Uterus (tissue), 4 donors: ENCODE measurements around the gene EFHB. TPM values are rescaled to one million over a fixed set of nuclear protein-coding genes. Genes with fewer than 3 reads are reported as not detected.

Experiments used
- DNase-seq, 2 donors: peaks; one replicate each; pipeline ENCODE4 v3.0.0-alpha.2; 2019 to 2020
- H3K27ac ChIP-seq, 2 donors: fragments of 200-600 bp; sonication (generic); 1 replicate in 1 of 2; 2 replicates in 1 of 2; pipeline ENCODE4 v1.5.1; 2016 to 2018
- H3K27me3 ChIP-seq, 2 donors: fragments of 200-600 bp; sonication (generic); one replicate each; pipeline ENCODE4 v1.5.1; 2018 to 2019; ENCODE audit warnings: control low read depth in 1 of 2
- H3K36me3 ChIP-seq, 2 donors: fragments of 200-600 bp; sonication (generic); one replicate each; pipeline ENCODE4 v1.5.1; 2019; ENCODE audit warnings: control low read depth in 1 of 2
- H3K4me1 ChIP-seq, 2 donors: fragments of 200-600 bp; sonication (generic); one replicate each; pipeline ENCODE4 v1.5.1; 2018 to 2019; ENCODE audit warnings: control low read depth in 1 of 2
- H3K4me3 ChIP-seq, 2 donors: fragments of 200-600 bp; sonication (generic); 1 replicate in 1 of 2; 2 replicates in 1 of 2; pipeline ENCODE4 v1.5.1; 2018 to 2019; ENCODE audit warnings: mild to moderate bottlenecking in 1 of 2
- H3K9me3 ChIP-seq, 2 donors: fragments of 200-600 bp; sonication (generic); one replicate each; pipeline ENCODE4 v1.5.1; 2019; ENCODE audit warnings: control low read depth in 1 of 2
- CTCF ChIP-seq, 4 experiments: fragments of 200-600 bp in 2 of 4; fragments of 450-650 bp in 2 of 4; sonication (generic) in 2 of 4; IDR thresholded peaks; one replicate each; pipeline ENCODE4 v1.5.1; 2016 to 2019; ENCODE audit warnings: antibody characterized with exemption in 4 of 4, mild to moderate bottlenecking in 2 of 4, moderate library complexity in 1 of 4
- POLR2A ChIP-seq, 2 donors: fragments of 450-650 bp; IDR thresholded peaks; one replicate each; pipeline ENCODE4 v1.6.1; 2016; ENCODE audit warnings: antibody characterized with exemption in 2 of 2, mild to moderate bottlenecking in 1 of 2, moderate library complexity in 1 of 2
- intact Hi-C: fragments of 100-400 bp; cut with DNase I; formaldehyde crosslinking; loops from one replicate; pipeline ENCODE4 v1.15.1; 2023; ENCODE audit warnings: low total_unique reads
- total RNA-seq, 4 donors: library from RNA; depleted of rRNA in 3 of 4; stranded (reverse); fragments of >200 nt in 3 of 4; gene quantifications; one replicate each; pipeline versions ENCODE4 v1.1.0 to v1.2.4, GENCODE V29; 2014 to 2023
- donor health status: DM: yes; HTN: yes; CAD: no.

Gene EFHB
- 1 to 10 TPM in 2 of 4 donors, under 1 TPM in 1, not detected in 1; under 0.01 to 5.7 (median 1.2) TPM for total RNA-seq

GRCh38 chr3:19934098-19934566, at the start of gene EFHB:
Gene EFHB, minus strand, starts transcription at chr3:19934217. Its CDS starts 199 bp downstream, at chr3:19934018.
- intact Hi-C loops = no loop called here
- DNase-seq = no peak

GRCh38 chr3:19972054-19972453, 38.0 kb upstream of the EFHB start:
- Histone ChIP-seq H3K4me1 (no peaks in the 10 kb centered on the region), H3K27ac (no peak overlapping the region), H3K4me3 (no peak overlapping the region), H3K9me3 (no peaks in the 10 kb centered on the region), H3K27me3 (no peaks in the 10 kb centered on the region), H3K36me3 (no peaks in the 10 kb centered on the region)
- DNase-seq = no peak
- intact Hi-C loops = no loop called here
- no peak for TF ChIP-seq CTCF (IDR thresholded peaks at IDR 0.05)
- no peak for TF ChIP-seq POLR2A (IDR thresholded peaks at IDR 0.05)

More at GRCh38 chr3:19934098-19934566, at the start of gene EFHB:
- Histone ChIP-seq H3K4me1 (no peaks in the 10 kb centered on the region), H3K4me3 (no peak within 1 kb of the TSS), H3K36me3 (no peaks in the 10 kb centered on the region), H3K27me3 (no peaks in the 10 kb centered on the region), H3K9me3 (no peaks in the 10 kb centered on the region), H3K27ac (no peak within 1 kb of the TSS)
- TF ChIP-seq CTCF (IDR thresholded peaks at IDR 0.05) (no peak), POLR2A (IDR thresholded peaks at IDR 0.05) (no peak)

- Histone ChIP-seq H3K36me3 (no peaks in the 10 kb centered on the region), H3K27me3 (no peaks in the 10 kb centered on the region), H3K4me3 (no peak overlapping the region), H3K27ac (no peak overlapping the region), H3K4me1 (no peaks in the 10 kb centered on the region), H3K9me3 (no peaks in the 10 kb centered on the region)
- TF ChIP-seq POLR2A (IDR thresholded peaks at IDR 0.05) = no peak
- no peak for DNase-seq
- intact Hi-C loops = no loop called here
These were observed 36.3 kb upstream of the EFHB start for GRCh38 chr3:19970327-19970726.

- no peak for DNase-seq
- H3K27ac ChIP-seq = no peak overlapping the region
- peaks cover 0 to 3% of the 10 kb centered on the region in 2 donors for H3K4me1 ChIP-seq
- no peaks in the 10 kb centered on the region for H3K9me3 ChIP-seq
- H3K36me3 ChIP-seq = no peaks in the 10 kb centered on the region
- no peak overlapping the region for H3K4me3 ChIP-seq
- TF ChIP-seq CTCF (IDR thresholded peaks at IDR 0.05) = no peak
- TF ChIP-seq POLR2A (IDR thresholded peaks at IDR 0.05) = no peak
- no peaks in the 10 kb centered on the region for H3K27me3 ChIP-seq
- intact Hi-C loops = no loop called here
These were observed 33.8 kb upstream of the EFHB start for GRCh38 chr3:19967812-19968211.

GRCh38 chr3:19967208-19967607, 33.2 kb upstream of the EFHB start:
- no peak for DNase-seq
- TF ChIP-seq CTCF (IDR thresholded peaks at IDR 0.05) (no peak), POLR2A (IDR thresholded peaks at IDR 0.05) (no peak)
- H3K4me1 ChIP-seq = peaks cover 0 to 3% of the 10 kb centered on the region in 2 donors
- H3K9me3 ChIP-seq = no peaks in the 10 kb centered on the region
- H3K36me3 ChIP-seq = no peaks in the 10 kb centered on the region
- H3K4me3 ChIP-seq = no peak overlapping the region
- intact Hi-C loops = no loop called here
- no peaks in the 10 kb centered on the region for H3K27me3 ChIP-seq
- no peak overlapping the region for H3K27ac ChIP-seq

- no peak overlapping the region for H3K27ac ChIP-seq
- no peaks in the 10 kb centered on the region for H3K9me3 ChIP-seq
- H3K36me3 ChIP-seq = no peaks in the 10 kb centered on the region
- intact Hi-C loops = no loop called here
- H3K27me3 ChIP-seq = no peaks in the 10 kb centered on the region
- no peak for DNase-seq
- peaks cover 0 to 3% of the 10 kb centered on the region in 2 donors for H3K4me1 ChIP-seq
- H3K4me3 ChIP-seq = no peak overlapping the region
- no peak for TF ChIP-seq POLR2A (IDR thresholded peaks at IDR 0.05)
- TF ChIP-seq CTCF (IDR thresholded peaks at IDR 0.05) = no peak
These were observed 27.9 kb upstream of the EFHB start for GRCh38 chr3:19961960-19962359.
